Stimulated activated CD4-positive, alpha-beta T cell treated with anti-CD3 and anti-CD28 coated beads, Interleukin-1b, Interleukin-23, amount 100 ng/mL, for 1 hour (primary cell): ENCODE results near the gene LYRM1.
"Not testable (repeated sequence)": the region's sequence is repeated elsewhere in the genome, so short reads cannot be mapped to it uniquely, and the experiment has no call there.

Experiments
- DNase-seq, 2 donors: peaks; one replicate each; pipeline ENCODE4 v3.0.0-alpha.2; 2020; ENCODE audit warnings: low read depth in 2 of 2

The LYRM1 gene

GRCh38 chr16:20902426-20902825 lies 1.9 kb downstream of the LYRM1 start:
- DNase-seq = no peak

GRCh38 chr16:20903116-20903898 lies 2.7 kb downstream of the LYRM1 start:
- no peak for DNase-seq

GRCh38 chr16:20903899-20904506 lies 3.4 kb downstream of the LYRM1 start:
- no peak for DNase-seq

GRCh38 chr16:20904507-20905081 lies 4.0 kb downstream of the LYRM1 start:
- no peak for DNase-seq

GRCh38 chr16:20905576-20905975 lies 5.0 kb downstream of the LYRM1 start:
- DNase-seq = no peak

- no peak for DNase-seq
These were observed 6.0 kb downstream of the LYRM1 start for GRCh38 chr16:20906341-20907255.

GRCh38 chr16:20910781-20911321 lies 10.3 kb downstream of the LYRM1 start:
- DNase-seq = no peak

- DNase-seq = no peak
These were observed 10.8 kb downstream of the LYRM1 start for GRCh38 chr16:20911361-20911760.

- no peak for DNase-seq
These were observed 15.7 kb downstream of the LYRM1 start for GRCh38 chr16:20916289-20916688.

GRCh38 chr16:20916942-20917341 lies 16.4 kb downstream of the LYRM1 start:
- DNase-seq = no peak

GRCh38 chr16:20918486-20919239 lies 18.1 kb downstream of the LYRM1 start:
- no peak for DNase-seq

GRCh38 chr16:20920091-20920490 lies 19.5 kb downstream of the LYRM1 start:
- no peak for DNase-seq

- DNase-seq = no peak
These were observed 20.2 kb downstream of the LYRM1 start for GRCh38 chr16:20920799-20921198.

- DNase-seq = no peak
These were observed 23.3 kb downstream of the LYRM1 start for GRCh38 chr16:20923876-20924275.

GRCh38 chr16:20925751-20926150 lies 25.2 kb downstream of the LYRM1 start:
- no peak for DNase-seq

- no peak for DNase-seq
These were observed 28.3 kb downstream of the LYRM1 start for GRCh38 chr16:20928774-20929411.

- DNase-seq = not testable (repeated sequence)
These were observed 29.2 kb downstream of the LYRM1 start for GRCh38 chr16:20929676-20930364.

GRCh38 chr16:20930365-20930690 lies 29.8 kb downstream of the LYRM1 start:
- no peak for DNase-seq

- no peak for DNase-seq
These were observed 30.6 kb downstream of the LYRM1 start for GRCh38 chr16:20931066-20931600.

GRCh38 chr16:20933589-20933988 lies 33.0 kb downstream of the LYRM1 start:
- no peak for DNase-seq
